Medulla oblongata (tissue), 1 donor: ENCODE results near the gene DDX41.
"Not testable (repeated sequence)": the region's sequence is repeated elsewhere in the genome, so short reads cannot be mapped to it uniquely, and the experiment has no call there.

Experiments
- DNase-seq: peaks from one replicate; pipeline ENCODE4 v3.0.0-alpha.2; 2015; ENCODE audit errors: extremely low spot score

The DDX41 gene

GRCh38 chr5:177498013-177498787 lies 18.6 kb downstream of the DDX41 start:
- DNase-seq, result no peak

GRCh38 chr5:177497292-177498012 lies 19.3 kb downstream of the DDX41 start, which contains the start of gene PDLIM7:
PDLIM7 (minus strand) TSS chr5:177497604; CDS start chr5:177496512, 1,092 bp downstream.
- DNase-seq, result peak; percentile 92

- no peak for DNase-seq
These were observed 20.0 kb downstream of the DDX41 start for GRCh38 chr5:177496727-177497291.

GRCh38 chr5:177496070-177496726 lies 20.6 kb downstream of the DDX41 start:
- no peak for DNase-seq

GRCh38 chr5:177495243-177496060 lies 21.3 kb downstream of the DDX41 start:
- no peak for DNase-seq

- DNase-seq, result no peak
These were observed 22.2 kb downstream of the DDX41 start for GRCh38 chr5:177494346-177495195.

GRCh38 chr5:177493795-177494345 lies 22.9 kb downstream of the DDX41 start:
- DNase-seq, result no peak

GRCh38 chr5:177492841-177493240 lies 23.9 kb downstream of the DDX41 start:
- DNase-seq, result no peak

- DNase-seq, result no peak
These were observed 24.6 kb downstream of the DDX41 start for GRCh38 chr5:177491983-177492746.

- no peak for DNase-seq
These were observed 25.3 kb downstream of the DDX41 start for GRCh38 chr5:177491429-177491945.

GRCh38 chr5:177490992-177491391 lies 25.8 kb downstream of the DDX41 start:
- no peak for DNase-seq

- no peak for DNase-seq
These were observed 26.3 kb downstream of the DDX41 start for GRCh38 chr5:177490311-177490991.

- DNase-seq, result no peak
These were observed 27.5 kb downstream of the DDX41 start for GRCh38 chr5:177489119-177489716.

- DNase-seq, result no peak
These were observed 28.8 kb downstream of the DDX41 start for GRCh38 chr5:177487975-177488374.

- no peak for DNase-seq
These were observed 29.6 kb downstream of the DDX41 start for GRCh38 chr5:177487144-177487543.

- no peak for DNase-seq
These were observed 30.5 kb downstream of the DDX41 start for GRCh38 chr5:177486256-177486655.

GRCh38 chr5:177485753-177486152 lies 31.0 kb downstream of the DDX41 start:
- DNase-seq, result not testable (repeated sequence)
